Stimulated activated CD8-positive, alpha-beta memory T cell treated with anti-CD3 and anti-CD28 coated beads, Interleukin-15, amount 100 ng/mL, for 4 hours (primary cell): ENCODE data around the gene C1QTNF6.
"Not testable (repeated sequence)": the region's sequence is repeated elsewhere in the genome, so short reads cannot be mapped to it uniquely, and the experiment has no call there.

ENCODE experiments used
- DNase-seq, 2 donors: peaks; one replicate each; pipeline ENCODE4 v3.0.0-alpha.2; 2020; ENCODE audit warnings: low read depth in 2 of 2

C1QTNF6 gene

DNA sequence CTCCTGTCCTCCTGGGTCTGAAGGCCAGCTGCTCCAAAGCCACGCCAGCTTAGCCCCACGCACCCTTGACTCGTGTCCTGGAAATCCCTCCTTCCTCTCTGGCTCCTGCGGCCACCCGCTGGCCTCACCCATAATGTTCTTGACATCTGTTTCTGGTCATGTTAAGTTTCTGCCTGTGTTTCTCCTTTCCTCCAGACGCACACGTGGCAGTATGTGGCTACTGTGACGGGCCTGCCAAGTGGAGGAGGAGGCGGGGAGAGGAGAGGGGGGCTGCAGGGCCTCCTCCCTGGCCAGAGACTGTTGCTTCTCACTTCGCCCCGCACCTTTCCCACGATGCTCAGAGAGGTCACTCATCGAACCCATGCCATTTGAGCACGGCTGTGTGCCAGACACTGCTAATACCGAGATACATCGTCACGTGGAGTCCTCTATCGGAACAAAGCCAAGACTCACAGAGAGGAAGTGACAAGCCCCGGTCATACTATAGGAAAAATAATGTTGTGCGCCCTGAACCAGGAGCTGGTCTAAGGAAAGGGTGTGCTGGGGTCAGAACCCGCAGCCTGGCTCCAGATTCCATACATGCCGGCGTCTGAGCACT lies 11.5 kb downstream of the C1QTNF6 start:
- DNase-seq: no peak

DNA sequence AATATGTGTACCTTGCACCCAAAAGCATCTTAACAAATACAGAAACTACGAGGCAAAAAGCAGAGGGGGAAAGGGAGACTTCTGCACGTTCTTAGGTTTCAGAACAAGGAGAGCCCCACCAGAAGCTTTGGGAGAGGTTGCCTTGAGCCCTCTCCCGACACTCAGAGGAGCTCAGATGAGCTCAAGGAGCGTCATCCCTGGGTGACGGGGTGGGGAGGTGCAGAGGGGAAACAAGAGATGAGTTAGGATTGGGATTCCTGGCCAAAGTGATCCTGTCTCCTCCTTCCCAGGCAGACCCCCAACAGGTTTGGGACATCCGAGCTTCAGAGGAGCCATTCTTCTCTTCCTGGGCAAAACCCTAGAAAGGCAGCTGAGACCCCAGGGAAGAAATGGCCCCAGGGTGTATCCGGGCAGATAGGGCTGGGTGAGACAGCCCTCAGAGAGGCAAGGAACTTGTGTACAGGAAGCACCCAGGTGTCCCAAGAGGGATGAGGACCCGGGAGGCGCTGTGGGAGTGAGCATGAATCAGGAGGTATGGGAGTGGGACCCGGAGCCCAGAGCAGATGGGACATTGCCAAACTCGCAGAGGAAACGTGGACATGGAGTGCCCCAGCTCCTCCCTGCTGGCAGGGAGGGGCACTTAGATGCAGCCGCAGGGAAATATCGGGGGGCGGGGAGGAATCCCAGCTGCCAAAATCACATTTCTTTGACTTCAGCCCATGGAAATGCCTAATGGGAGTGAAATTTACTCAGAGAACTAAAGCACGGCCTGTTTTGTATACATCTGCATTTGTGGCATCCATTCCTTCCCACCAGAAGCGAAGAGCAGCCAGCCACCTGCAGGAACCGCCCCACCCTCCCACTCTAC lies 12.4 kb downstream of the C1QTNF6 start:
- no peak for DNase-seq

DNA sequence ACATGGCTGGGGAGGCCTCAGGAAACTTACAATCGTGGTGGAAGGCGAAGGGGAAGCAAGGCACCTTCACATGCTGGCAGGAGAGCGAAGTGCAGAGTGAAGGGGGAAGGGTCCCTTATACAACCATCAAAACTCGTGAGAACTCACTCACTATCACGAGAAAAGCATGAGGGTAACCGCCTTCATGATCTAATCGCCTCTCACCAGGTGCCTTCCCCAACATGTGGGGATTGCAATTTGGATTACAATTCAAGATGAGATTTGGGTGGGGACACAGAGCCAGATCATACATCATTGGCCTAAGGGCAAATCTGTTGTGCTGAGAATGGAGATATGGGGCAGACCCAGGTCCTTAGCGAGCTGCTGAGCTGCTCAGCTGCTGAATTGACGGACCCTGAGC lies 13.1 kb downstream of the C1QTNF6 start:
- DNase-seq: no peak

DNA sequence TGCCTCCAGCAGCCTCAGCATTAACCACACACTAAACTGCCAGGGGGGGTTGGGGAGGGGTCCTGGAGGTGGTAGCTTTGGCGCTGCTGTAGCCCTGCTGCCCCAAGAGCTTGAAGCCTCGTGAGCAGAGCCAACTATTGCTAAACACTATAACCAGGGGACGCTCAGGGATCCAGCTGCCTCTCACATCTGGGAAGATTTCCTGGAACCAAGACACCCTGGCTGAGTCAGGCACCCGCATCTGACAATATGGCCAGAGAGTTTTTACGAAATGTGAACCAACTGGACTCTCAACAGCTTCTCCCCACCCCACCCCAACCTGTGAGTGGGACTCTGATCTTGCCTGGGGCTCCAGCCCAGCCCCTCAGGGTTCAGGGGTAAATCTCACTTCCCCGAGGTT lies 14.3 kb downstream of the C1QTNF6 start:
- no peak for DNase-seq

DNA sequence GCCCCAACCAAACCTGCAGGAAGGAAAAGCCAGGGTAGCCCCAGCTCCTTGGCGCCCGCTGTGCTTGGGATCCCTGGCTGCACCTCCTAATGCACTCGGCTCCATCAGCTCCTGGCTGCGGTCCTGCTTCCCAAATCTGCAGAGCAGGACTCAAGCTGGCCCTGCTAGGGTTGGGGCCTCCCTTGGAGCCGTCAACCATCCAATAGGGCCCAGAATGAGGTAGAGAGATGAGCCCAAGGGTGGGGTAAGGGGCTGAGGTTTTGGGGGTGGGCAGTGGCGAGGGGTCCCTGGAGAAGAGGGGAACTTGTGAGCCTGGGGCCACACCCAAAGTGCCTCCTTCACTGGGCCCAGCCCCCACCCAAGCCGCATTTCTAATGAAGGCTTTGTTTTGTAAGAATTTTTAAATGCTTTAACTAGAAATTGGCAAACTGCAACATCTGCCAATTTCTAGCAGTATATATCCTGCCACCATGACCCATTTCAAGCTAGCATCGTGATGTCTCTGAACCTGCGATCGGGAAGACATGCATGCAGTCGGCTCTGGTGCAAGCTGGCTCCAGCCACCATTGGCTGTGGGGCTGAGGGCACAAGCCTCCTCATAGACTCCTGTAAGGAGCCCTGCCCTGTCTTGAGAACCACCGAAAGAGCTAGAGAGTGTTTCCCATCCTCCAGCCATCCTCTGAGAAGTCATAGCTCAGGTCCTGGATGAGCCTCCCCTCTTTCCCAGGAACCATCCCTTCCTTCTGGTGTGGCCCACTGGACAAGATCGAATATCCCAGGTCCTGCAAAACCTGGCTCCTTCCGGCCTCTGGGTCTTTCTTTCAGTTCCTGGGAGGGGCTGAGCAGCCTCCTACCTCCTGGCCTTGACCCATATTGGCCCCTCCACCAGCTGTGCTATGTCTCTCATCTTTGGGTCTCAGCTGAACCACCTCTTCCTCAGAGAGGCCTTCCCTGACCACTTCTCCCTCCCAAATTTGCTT lies 15.5 kb downstream of the C1QTNF6 start:
- no peak for DNase-seq

DNA sequence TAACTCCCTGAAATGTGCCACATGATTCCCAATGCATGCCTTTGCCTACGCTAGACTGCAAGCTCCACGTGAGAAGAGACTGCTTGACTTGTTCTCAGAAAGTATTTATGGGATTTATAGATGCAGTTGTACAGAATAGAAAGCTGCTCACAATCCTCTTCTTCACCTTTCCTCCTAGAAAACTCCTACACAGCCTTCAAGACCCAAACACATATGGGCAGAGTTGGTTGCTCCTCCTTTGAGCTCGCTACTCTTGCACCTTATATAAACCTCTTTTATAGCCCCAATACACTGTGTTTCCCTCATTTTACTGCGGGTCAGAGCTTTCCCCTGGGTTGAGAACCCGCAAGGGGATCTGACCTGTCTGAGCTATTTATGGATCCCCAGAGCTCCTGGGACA lies 16.4 kb downstream of the C1QTNF6 start:
- no peak for DNase-seq

DNA sequence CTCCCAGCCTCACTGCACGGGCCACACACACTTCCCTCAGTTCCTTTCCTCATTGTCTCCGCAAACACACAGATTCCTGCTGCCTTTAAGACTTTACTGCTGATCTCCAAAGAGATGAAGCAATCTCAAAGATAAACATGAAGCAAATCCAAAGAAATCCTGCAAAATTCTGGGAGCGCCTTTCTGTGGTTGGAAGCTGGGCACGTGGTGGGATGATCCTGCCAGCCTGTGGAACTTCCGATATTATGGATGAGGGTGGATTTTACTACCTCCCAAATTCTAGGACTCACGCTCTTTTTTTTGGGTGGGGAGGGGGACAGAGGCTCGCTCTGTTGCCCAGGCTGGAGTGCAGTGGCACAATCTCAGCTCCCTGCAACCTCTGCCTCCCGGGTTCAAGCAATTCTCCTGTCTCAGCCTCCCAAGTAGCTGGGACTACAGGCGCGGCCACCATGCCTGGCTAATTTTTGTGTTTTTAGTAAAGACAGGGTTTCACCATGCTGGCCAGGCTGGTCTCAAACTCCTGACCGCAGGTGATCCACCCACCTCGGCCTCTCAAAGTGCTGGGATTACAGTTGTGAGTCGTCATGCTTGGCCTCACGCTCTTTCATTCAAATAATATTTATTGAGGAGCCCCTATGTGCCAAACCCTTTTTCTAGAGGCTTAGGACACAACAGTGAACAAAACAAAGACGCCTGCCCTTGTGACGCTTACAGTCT lies 17.2 kb downstream of the C1QTNF6 start:
- DNase-seq: not testable (repeated sequence)

DNA sequence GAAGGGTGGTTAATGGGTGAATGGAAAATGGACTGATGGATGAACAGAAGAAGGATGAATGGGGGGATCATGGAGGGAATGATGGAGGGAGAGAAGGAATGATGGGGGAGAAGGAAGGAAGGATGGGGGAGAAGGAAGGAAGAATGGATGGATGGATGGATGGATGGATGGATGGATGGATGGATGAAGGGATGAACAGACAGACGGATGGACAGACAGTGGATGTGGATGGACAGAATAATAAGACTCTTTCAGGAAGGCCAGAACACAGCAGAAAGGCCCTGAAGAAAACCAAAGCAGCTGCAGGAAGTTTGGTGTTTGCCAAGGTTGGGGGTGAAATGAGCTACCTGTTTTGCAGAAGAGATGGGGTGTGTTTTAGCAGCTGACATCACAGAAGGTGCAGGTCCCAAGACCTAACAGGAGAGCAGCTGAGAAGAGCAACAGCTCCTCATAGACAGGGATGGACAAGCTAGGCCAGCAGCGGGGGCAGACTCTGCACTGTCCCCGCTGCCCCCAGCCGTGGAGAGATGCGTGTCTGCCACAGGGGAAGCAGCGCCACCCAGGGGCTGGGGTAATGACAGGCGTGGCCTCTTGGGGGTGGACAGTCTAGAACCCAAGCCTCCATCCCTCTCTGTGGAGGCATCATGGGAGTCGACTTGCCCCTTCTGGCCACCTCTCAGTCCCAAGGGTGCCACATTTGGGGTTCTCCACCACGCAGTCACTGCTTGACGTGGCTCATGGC lies 17.9 kb downstream of the C1QTNF6 start:
- DNase-seq: no peak

DNA sequence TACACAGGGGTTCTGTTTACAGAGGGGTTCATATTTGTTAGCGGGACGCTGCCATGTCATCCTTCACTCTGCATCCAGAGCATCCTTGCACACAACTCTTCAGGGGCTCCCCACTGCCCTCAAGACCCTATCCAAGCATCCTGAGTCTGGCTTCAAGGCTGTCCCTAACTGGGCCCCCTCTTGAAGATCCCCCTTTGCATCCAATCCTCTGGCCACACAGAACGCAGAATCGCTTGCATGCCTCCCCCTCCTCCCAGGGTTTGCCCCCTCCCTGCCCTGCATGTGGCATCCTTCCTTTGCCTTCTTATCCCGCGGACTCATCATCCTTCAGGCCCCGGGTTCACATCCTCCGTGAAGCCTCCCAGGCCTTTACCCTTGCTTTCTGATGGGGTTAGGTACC lies 18.6 kb downstream of the C1QTNF6 start:
- no peak for DNase-seq

DNA sequence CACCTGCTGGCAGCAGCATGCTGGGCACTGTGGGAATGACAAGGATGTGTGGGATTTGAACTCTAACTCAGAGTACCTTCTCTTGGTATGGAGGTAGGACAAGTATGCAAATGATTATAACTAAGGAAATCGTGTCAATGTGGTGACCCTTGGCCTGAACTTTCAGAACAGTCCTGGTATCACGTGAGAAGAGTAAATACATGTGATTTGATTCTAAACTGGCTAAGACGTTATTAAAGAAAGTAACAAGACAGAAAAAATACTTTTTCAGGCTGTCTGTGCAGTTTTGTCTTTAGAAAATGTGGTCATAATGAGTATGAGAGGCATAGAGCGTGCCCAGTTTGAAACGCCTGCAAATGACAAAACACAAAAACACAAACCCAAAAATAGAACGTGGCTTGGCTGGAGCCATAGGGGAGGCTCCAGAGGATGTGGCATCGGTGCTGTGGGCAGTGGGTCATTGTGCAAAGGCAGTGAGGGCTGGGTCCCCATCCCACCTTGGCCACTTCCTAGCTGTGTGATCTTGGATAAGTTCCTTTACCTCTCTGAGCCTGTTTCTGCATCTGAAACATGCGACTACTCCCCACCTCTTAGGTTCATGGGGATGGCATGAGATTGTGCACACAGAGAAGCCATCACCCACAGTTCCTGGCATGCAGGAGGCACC lies 19.9 kb downstream of the C1QTNF6 start:
- no peak for DNase-seq

DNA sequence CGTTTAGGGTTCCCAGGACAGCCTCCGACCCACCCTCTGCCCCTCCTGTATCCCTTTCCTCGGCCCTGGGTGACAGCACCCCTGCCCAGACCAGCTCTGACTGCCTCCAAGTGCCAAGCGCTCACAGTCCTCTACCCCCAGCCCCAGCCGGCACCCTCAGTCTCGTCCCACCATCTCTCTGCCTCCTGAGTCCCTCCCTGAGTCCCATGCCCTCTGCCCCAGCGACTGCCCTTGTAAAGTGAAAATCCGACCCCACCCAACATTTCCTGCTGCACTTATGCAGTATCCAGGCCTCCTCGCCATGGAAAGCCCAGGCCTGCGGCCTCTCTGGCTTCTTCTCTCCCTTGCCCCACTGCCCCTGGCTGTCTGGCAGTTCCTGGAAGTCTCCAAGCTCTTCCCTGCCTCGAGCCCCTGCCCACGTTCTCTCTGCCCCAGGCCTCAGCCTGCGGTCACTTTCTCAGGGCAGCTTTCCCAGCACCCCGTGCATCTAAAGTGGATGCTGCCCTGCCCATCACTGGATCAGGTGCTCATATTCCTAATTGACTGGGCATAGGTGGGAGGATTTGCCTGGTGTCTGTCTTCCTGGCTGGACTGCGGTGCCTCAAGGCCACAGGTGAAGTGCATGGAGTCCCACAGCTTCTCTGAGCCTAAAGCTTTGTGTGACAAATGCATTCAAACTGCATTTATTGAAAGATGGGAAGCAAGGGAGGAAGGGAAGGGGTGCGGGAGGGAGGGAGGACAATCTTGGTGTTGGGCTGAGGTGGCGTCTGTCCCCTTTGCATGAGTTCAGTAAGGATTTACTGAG lies 20.7 kb downstream of the C1QTNF6 start:
- DNase-seq: no peak

DNA sequence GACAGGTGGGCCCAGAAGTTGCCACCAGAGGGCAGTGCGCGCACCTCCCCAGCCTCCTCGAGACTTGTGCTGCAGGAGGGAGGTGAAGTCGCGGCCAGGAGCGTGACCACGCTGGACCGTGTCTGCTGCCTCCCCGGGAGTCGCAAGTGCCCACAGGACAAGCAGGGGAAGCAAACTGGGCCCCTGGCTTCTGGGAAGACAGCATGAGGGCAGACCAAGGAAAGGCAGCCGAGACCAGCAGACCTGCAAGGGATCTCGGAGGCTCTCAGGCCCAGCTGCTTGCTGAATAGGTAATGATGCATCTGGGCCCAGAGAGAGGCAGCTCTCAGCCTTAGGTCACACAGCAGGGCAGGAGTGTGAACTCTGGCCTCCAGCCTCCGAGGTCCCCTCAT lies 21.4 kb downstream of the C1QTNF6 start:
- DNase-seq: peak; percentile 62 to 67

DNA sequence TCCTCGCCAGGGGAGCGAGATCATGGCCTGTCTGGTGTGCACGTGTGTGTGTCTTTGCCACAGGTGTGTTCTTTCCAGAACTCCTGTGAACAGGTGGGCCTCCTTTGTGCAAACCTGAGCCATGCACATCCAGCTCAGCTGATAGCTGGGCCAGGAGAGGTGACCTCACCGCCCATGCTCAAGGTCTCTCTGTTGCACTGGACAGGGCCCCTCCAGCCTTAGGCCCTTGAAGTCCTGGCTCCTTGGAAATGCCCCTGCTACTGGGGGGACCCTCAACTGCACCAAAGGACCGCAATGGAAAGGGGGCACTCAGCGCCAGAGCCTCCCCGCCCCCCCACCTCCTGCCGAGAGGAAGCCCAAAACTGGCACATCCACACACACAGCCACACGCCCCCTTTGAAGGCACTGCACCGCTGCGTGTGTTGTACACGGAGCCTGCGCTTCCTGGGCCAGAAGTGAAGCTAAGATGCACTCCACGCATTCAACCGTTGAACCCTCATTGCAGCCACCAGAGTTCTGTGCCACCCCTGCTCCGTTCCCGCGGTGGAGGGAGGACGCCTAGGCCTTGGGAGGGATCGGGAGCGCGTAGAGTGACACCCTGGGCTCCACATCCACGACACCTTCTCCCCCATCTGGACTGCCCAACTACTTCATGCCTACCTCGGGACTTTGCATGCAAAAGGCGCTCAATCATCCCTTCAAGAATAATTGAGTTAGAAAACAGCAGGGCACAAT lies 21.9 kb downstream of the C1QTNF6 start:
- no peak for DNase-seq

DNA sequence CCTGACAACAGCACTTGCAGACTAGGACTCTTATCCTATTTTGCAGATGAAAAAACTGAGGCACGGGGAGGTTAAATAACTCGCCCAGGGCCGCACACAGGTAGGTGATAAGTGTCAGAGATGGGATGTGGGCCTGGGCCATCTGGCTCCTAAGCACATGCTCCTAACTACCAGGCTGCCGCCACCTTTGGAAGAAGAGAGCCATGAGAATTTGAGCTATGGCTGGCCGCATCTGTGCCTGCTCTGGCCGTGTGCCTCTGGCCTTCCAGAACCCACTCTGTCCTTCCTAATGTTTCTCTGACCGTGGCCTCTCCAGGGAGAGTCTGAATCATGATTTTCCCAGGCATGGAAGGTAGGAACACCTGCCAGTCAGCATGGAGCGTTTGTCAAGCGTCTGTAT lies 23.0 kb downstream of the C1QTNF6 start:
- DNase-seq: no peak

DNA sequence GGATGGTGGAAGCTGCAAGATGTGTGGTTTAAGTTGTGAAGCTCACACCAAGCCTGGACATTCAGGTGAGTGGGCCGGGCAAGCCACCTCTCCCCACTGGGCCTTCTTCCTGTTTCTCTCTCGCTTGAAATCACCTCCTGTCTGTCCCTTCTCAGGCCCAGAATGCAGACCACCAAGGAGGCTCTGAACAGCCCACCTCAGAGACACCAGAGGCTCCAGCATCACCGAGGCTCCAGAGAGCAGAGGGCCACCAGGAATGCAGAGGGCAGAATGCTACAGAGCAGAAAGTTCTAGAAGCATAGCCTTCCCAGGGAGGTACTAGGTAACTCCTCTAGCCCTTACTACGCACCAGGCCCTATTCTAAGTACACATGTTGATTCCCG lies 23.6 kb downstream of the C1QTNF6 start:
- DNase-seq: no peak

DNA sequence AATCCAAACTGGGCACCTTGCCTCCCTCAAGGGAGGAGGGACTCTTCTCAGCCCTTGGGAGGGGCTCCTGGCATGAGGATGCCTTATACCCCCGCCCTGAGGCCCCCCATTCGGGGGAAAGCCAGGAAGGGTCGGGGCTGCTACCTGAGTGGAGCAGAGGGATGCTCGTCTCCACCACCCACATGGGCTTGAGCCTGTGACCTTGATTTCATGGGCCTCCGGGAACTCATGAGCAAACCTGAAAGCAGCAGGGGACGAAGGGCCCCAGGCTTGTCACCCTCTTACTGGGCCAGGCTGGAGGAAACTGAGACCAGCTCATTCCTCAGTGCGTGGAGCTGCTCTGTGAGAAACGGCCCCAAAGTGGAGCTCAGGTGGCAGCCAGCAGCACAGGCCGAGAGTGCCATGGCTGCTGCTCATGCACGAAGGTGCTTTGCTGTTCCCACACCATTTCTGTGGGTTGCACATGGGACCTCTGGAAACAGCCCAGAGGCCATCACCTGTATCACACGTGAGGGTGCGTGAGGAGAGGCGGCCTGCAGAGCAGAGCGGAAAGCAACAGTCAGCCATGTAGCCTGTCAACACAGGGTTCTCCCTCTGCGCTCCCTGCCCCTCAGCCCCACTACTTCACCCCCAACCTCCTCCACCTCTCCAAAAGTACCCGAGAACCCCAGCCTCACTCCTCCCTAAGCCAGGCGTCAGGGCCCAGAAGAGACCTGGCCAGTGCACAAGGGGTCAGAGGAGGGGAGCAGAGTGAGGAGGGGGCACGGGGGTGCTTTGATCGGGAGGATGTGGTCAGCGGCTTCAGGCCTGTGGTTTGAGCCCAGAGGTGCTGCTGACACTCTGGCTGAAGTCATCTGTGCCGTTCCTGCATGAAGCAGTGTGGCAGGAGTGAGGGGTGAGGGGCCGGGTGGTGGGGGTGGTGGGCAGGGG lies 24.2 kb downstream of the C1QTNF6 start:
- DNase-seq: no peak

DNA sequence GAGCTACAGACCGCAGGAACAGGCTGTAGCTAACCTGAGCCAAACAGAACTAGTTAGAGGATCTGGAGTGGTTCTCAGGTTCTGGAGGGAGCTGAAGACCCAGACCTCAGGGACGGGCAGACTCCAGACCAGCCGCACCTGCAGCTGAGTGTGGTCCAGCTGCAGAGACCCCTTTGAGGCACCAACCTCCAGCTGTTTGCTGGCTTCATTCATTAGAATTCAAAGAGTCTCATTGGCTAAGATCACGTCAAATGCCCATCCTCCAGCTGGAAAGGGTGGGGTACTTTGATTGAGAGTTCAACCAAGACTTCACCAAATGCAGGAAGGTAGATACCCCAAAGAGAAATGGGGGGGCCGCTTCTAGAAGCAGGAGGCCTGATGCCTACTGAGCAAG lies 25.0 kb downstream of the C1QTNF6 start:
- no peak for DNase-seq
